Measurements from ENCODE around the gene LAMTOR3. TPM values are rescaled to one million over a fixed set of nuclear protein-coding genes. Genes with fewer than 3 reads are reported as not detected.

LAMTOR3 gene
- total and polyA plus RNA-seq, 9 of the 15 experiments (the other 6 are each of a cell fraction or from before 2014, with no cell fraction given) = 17.9 to 146 (median 59.4) TPM

DNA sequence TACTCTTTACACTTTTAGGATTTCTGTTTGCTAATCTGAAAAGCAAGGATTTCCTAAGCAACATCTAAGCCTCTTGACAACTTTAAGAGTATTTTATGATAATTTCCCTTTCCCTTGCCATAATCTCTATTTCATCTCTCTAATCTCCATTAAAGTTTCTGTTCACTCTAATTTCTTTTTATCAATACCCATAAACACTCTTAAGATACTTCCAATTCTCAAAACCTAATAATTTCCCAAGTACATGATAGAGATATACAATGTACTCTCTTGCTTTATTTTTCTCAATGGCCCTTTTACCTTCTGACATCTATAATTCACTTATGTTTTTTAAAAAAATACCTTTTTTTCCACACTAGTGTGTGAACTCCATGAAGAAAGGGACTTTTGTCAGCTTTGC is 50.8 kb downstream of the LAMTOR3 start (continued):
- TF ChIP-seq, protein P1, sequence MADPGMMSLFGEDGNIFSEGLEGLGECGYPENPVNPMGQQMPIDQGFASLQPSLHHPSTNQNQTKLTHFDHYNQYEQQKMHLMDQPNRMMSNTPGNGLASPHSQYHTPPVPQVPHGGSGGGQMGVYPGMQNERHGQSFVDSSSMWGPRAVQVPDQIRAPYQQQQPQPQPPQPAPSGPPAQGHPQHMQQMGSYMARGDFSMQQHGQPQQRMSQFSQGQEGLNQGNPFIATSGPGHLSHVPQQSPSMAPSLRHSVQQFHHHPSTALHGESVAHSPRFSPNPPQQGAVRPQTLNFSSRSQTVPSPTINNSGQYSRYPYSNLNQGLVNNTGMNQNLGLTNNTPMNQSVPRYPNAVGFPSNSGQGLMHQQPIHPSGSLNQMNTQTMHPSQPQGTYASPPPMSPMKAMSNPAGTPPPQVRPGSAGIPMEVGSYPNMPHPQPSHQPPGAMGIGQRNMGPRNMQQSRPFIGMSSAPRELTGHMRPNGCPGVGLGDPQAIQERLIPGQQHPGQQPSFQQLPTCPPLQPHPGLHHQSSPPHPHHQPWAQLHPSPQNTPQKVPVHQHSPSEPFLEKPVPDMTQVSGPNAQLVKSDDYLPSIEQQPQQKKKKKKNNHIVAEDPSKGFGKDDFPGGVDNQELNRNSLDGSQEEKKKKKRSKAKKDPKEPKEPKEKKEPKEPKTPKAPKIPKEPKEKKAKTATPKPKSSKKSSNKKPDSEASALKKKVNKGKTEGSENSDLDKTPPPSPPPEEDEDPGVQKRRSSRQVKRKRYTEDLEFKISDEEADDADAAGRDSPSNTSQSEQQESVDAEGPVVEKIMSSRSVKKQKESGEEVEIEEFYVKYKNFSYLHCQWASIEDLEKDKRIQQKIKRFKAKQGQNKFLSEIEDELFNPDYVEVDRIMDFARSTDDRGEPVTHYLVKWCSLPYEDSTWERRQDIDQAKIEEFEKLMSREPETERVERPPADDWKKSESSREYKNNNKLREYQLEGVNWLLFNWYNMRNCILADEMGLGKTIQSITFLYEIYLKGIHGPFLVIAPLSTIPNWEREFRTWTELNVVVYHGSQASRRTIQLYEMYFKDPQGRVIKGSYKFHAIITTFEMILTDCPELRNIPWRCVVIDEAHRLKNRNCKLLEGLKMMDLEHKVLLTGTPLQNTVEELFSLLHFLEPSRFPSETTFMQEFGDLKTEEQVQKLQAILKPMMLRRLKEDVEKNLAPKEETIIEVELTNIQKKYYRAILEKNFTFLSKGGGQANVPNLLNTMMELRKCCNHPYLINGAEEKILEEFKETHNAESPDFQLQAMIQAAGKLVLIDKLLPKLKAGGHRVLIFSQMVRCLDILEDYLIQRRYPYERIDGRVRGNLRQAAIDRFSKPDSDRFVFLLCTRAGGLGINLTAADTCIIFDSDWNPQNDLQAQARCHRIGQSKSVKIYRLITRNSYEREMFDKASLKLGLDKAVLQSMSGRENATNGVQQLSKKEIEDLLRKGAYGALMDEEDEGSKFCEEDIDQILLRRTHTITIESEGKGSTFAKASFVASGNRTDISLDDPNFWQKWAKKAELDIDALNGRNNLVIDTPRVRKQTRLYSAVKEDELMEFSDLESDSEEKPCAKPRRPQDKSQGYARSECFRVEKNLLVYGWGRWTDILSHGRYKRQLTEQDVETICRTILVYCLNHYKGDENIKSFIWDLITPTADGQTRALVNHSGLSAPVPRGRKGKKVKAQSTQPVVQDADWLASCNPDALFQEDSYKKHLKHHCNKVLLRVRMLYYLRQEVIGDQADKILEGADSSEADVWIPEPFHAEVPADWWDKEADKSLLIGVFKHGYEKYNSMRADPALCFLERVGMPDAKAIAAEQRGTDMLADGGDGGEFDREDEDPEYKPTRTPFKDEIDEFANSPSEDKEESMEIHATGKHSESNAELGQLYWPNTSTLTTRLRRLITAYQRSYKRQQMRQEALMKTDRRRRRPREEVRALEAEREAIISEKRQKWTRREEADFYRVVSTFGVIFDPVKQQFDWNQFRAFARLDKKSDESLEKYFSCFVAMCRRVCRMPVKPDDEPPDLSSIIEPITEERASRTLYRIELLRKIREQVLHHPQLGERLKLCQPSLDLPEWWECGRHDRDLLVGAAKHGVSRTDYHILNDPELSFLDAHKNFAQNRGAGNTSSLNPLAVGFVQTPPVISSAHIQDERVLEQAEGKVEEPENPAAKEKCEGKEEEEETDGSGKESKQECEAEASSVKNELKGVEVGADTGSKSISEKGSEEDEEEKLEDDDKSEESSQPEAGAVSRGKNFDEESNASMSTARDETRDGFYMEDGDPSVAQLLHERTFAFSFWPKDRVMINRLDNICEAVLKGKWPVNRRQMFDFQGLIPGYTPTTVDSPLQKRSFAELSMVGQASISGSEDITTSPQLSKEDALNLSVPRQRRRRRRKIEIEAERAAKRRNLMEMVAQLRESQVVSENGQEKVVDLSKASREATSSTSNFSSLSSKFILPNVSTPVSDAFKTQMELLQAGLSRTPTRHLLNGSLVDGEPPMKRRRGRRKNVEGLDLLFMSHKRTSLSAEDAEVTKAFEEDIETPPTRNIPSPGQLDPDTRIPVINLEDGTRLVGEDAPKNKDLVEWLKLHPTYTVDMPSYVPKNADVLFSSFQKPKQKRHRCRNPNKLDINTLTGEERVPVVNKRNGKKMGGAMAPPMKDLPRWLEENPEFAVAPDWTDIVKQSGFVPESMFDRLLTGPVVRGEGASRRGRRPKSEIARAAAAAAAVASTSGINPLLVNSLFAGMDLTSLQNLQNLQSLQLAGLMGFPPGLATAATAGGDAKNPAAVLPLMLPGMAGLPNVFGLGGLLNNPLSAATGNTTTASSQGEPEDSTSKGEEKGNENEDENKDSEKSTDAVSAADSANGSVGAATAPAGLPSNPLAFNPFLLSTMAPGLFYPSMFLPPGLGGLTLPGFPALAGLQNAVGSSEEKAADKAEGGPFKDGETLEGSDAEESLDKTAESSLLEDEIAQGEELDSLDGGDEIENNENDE (IDR thresholded peaks at IDR 0.05; ENCODE audit: low read depth, low read length) = no peak
- TF ChIP-seq, protein P2, sequence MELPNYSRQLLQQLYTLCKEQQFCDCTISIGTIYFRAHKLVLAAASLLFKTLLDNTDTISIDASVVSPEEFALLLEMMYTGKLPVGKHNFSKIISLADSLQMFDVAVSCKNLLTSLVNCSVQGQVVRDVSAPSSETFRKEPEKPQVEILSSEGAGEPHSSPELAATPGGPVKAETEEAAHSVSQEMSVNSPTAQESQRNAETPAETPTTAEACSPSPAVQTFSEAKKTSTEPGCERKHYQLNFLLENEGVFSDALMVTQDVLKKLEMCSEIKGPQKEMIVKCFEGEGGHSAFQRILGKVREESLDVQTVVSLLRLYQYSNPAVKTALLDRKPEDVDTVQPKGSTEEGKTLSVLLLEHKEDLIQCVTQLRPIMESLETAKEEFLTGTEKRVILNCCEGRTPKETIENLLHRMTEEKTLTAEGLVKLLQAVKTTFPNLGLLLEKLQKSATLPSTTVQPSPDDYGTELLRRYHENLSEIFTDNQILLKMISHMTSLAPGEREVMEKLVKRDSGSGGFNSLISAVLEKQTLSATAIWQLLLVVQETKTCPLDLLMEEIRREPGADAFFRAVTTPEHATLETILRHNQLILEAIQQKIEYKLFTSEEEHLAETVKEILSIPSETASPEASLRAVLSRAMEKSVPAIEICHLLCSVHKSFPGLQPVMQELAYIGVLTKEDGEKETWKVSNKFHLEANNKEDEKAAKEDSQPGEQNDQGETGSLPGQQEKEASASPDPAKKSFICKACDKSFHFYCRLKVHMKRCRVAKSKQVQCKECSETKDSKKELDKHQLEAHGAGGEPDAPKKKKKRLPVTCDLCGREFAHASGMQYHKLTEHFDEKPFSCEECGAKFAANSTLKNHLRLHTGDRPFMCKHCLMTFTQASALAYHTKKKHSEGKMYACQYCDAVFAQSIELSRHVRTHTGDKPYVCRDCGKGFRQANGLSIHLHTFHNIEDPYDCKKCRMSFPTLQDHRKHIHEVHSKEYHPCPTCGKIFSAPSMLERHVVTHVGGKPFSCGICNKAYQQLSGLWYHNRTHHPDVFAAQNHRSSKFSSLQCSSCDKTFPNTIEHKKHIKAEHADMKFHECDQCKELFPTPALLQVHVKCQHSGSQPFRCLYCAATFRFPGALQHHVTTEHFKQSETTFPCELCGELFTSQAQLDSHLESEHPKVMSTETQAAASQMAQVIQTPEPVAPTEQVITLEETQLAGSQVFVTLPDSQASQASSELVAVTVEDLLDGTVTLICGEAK (IDR thresholded peaks at IDR 0.05) = 0 out of 2 replicates have a peak, but pooled peaks have one; percentile 18
- TF ChIP-seq, protein P2 (CRISPR knock-in tag; IDR thresholded peaks at IDR 0.05) = no peak
- TF ChIP-seq, protein P3, sequence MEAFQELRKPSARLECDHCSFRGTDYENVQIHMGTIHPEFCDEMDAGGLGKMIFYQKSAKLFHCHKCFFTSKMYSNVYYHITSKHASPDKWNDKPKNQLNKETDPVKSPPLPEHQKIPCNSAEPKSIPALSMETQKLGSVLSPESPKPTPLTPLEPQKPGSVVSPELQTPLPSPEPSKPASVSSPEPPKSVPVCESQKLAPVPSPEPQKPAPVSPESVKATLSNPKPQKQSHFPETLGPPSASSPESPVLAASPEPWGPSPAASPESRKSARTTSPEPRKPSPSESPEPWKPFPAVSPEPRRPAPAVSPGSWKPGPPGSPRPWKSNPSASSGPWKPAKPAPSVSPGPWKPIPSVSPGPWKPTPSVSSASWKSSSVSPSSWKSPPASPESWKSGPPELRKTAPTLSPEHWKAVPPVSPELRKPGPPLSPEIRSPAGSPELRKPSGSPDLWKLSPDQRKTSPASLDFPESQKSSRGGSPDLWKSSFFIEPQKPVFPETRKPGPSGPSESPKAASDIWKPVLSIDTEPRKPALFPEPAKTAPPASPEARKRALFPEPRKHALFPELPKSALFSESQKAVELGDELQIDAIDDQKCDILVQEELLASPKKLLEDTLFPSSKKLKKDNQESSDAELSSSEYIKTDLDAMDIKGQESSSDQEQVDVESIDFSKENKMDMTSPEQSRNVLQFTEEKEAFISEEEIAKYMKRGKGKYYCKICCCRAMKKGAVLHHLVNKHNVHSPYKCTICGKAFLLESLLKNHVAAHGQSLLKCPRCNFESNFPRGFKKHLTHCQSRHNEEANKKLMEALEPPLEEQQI (IDR thresholded peaks at IDR 0.05) = peak; percentile 58; the same call in 1 of the 2 replicates
